HG03196 (cell line): ENCODE measurements around the gene CLN6.
"Not testable (repeated sequence)": the region's sequence is repeated elsewhere in the genome, so short reads cannot be mapped to it uniquely, and the experiment has no call there.

Experiments
- ATAC-seq: cut with Tn5 transposase; IDR thresholded peaks from one replicate; pipeline ENCODE4 v1.9.1; 2021; ENCODE audit not compliant: unreplicated experiment

The CLN6 gene

GRCh38 chr15:68192117-68192516, 37.4 kb downstream of the CLN6 start:
- ATAC-seq: no peak

- ATAC-seq: no peak
Measured at GRCh38 chr15:68191555-68191954, 38.0 kb downstream of the CLN6 start.

GRCh38 chr15:68190048-68190447, 39.5 kb downstream of the CLN6 start:
- no peak for ATAC-seq

- no peak for ATAC-seq
Measured at GRCh38 chr15:68188647-68189046, 40.9 kb downstream of the CLN6 start.

GRCh38 chr15:68187559-68187958, 42.0 kb downstream of the CLN6 start:
- no peak for ATAC-seq

GRCh38 chr15:68186671-68187397, 42.7 kb downstream of the CLN6 start:
- ATAC-seq: no peak

- ATAC-seq: no peak
Measured at GRCh38 chr15:68184616-68185480, 44.7 kb downstream of the CLN6 start.

- ATAC-seq: no peak
Measured at GRCh38 chr15:68183616-68184315, 45.8 kb downstream of the CLN6 start.

GRCh38 chr15:68177742-68178141, 51.8 kb downstream of the CLN6 start:
- ATAC-seq: no peak

GRCh38 chr15:68176601-68177000, 52.9 kb downstream of the CLN6 start:
- ATAC-seq: no peak

- ATAC-seq: no peak
Measured at GRCh38 chr15:68175526-68175925, 54.0 kb downstream of the CLN6 start.

- ATAC-seq: no peak
Measured at GRCh38 chr15:68173119-68173518, 56.4 kb downstream of the CLN6 start.

GRCh38 chr15:68172037-68172436, 57.5 kb downstream of the CLN6 start:
- ATAC-seq: not testable (repeated sequence)

GRCh38 chr15:68166847-68167246, 62.7 kb downstream of the CLN6 start:
- no peak for ATAC-seq

- no peak for ATAC-seq
Measured at GRCh38 chr15:68163191-68163590, 66.3 kb downstream of the CLN6 start.

GRCh38 chr15:68158046-68158628, 71.4 kb downstream of the CLN6 start:
- ATAC-seq: no peak

- no peak for ATAC-seq
Measured at GRCh38 chr15:68157074-68157473, 72.5 kb downstream of the CLN6 start.
